KOPT-K1 (cell line): ENCODE results near the gene NRDE2.

Experiments
- H3K27ac ChIP-seq: fragments of 200-600 bp; sonication (generic); 2 replicates; pipeline ENCODE4 v1.5.1; 2016; ENCODE audit warnings: antibody characterized with exemption, mild to moderate bottlenecking, low read depth, low read length; ENCODE audit not compliant: poor library complexity, severe bottlenecking
- H3K36me3 ChIP-seq: fragments of 200-600 bp; sonication (generic); 2 replicates; pipeline ENCODE4 v1.5.1; 2017; ENCODE audit warnings: antibody characterized with exemption, mild to moderate bottlenecking, low read length, moderate library complexity; ENCODE audit not compliant: insufficient read depth
- H3K9me3 ChIP-seq: fragments of 200-600 bp; sonication (generic); 2 replicates; pipeline ENCODE4 v1.5.1; 2017; ENCODE audit warnings: antibody characterized with exemption, low read length, mild to moderate bottlenecking; ENCODE audit not compliant: insufficient read depth, poor library complexity, severe bottlenecking

NRDE2 gene

DNA sequence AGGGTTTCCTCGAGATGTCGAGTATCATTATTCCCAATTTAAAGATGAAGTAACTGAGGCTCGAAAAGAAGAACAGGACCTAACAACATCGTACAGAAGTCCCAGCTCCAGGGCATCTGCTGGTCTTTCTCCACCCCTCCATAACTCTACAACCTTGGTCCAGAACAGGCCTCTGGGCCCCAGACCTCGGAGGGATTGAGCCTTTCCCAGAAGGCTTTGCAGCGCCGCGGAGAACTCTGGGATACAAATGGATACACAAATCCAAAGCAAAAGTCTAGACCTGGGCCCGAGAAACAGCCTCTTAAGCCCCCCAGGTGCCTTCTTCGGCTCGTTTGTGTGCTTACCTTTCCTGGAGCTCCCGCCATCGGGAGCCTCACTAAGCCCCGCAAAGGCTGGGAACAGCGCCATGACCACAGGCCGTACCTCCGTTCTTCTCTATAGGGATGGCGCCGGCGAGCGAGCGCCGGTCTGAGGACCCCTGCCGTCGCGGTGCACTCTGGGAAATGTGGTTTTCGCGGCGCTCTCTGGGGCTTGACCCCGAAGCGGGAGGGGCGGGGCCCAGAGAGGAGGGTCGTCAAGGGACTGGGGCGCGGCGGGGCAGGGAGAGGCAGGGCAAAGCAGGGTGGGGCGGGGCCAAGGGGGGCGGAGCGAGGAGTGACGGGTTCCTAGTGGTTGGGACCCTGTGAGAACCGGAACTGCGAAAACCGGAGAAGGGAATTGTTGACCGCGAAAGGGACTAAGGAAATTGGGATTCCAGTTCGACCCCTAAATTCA lies at the start of gene NRDE2:
NRDE2 (minus strand) TSS at position 445 of the 774 bp plus-strand sequence; CDS start at position 408, 37 bp downstream.
- Histone ChIP-seq H3K9me3 (no peaks in the 10 kb centered on the region), H3K27ac (peak within 1 kb of the TSS; percentile 88), H3K36me3 (no peaks in the 10 kb centered on the region)

- H3K9me3 ChIP-seq, result no peaks in the 10 kb centered on the region
- no peaks in the 10 kb centered on the region for H3K36me3 ChIP-seq
- no peak overlapping the region for H3K27ac ChIP-seq
Measured at GRCh38 chr14:90381011-90381786, 49.5 kb upstream of the NRDE2 start.

DNA sequence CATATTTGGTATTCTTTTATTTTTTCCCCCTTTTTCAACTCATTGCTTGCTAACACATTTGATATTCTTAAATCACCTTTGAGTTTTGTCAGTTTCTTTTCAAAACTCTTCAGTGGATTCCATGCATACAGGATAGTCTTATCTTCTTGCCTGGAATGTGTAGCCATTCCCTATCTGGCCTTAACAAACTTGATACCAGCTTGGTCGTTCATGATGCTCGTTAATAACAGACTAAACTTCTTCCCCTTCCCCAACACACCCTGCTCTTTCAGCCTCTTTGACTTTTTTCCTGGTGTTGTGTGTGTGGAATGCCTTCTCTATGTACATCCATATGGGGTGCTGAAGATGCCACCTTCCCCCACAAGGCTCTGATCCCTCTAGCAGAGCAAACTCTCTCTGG lies 47.4 kb upstream of the NRDE2 start:
- H3K9me3 ChIP-seq, result no peaks in the 10 kb centered on the region
- H3K36me3 ChIP-seq, result no peaks in the 10 kb centered on the region
- H3K27ac ChIP-seq, result no peak overlapping the region

DNA sequence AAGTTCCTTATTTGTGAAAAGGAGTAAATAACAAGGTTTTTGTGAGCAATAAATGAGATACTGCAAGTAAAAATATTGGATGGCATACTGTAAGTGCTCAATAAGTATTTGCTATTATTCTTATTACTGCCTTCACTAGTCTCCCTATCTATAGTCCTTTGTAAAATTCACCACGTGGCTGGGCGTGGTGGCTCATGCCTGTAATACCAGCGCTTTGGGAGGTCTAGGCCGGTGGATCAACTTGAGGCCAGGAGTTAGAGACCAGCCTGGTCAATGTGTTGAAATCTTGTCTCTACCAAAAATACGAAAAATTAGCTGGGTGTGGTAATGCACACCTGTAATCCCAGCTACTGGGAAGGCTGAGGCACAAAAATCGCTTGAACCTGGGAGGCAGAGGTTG lies 46.5 kb upstream of the NRDE2 start:
- Histone ChIP-seq H3K36me3 (no peaks in the 10 kb centered on the region), H3K27ac (no peak overlapping the region), H3K9me3 (no peaks in the 10 kb centered on the region)

GRCh38 chr14:90375934-90376333 lies 44.2 kb upstream of the NRDE2 start:
- Histone ChIP-seq H3K9me3 (no peaks in the 10 kb centered on the region), H3K27ac (no peak overlapping the region), H3K36me3 (no peaks in the 10 kb centered on the region)

- no peak overlapping the region for H3K27ac ChIP-seq
- no peaks in the 10 kb centered on the region for H3K9me3 ChIP-seq
- no peaks in the 10 kb centered on the region for H3K36me3 ChIP-seq
Measured at GRCh38 chr14:90374813-90375212, 43.1 kb upstream of the NRDE2 start.

DNA sequence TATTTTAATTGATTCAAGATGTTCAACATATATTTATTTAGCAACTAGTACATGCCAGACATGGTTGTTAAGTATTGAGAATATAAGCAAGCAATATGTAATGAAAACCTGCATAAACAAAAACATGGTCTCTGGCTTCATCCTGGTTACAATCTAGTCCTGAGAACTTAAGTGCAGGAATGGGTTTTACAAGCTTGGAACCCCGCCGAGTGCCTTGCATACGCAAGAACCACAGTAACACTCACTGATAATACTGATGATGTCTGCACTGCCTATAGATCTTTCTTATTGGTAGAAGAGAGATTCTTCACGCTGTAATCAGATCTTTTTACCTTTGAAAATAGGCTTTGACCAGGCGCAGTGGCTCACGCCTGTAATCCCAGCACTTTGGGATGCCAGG lies 42.1 kb upstream of the NRDE2 start:
- H3K9me3 ChIP-seq, result no peaks in the 10 kb centered on the region
- no peak overlapping the region for H3K27ac ChIP-seq
- H3K36me3 ChIP-seq, result no peaks in the 10 kb centered on the region

DNA sequence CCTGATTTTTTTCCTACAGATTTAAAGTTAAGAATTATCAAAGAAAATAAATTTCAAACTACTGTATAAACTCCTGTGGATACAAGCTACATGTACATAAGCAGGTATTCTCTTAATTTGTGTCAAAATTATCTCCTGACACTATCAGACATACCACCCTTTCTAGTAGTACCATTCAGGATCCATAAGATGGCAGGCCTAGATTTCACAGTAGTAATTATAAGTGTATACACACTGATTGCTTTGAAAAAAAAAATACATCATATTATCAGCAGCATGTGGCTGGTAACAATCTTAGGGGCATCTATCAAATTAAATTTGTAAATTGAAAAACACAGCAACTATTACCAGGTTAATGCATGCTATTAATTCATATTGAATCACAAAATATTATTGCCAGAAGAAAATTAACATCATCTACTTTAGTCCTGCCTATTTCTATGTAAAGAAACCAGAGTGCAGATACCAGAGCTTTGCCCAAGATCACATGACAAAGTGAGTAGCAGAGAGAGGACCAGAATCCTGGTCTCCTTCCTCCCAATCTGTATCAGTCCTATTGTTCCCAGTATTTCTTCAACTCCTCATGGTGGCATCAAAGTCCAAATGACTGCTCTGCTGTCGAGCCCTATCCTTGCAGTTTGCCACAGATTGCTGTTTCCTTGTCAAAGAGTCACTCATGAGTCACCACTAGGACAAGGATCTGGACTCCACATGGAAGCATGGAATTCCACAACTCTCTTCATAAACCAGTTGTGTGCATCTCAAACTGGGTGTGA lies 37.4 kb upstream of the NRDE2 start:
- no peaks in the 10 kb centered on the region for H3K9me3 ChIP-seq
- no peaks in the 10 kb centered on the region for H3K36me3 ChIP-seq
- H3K27ac ChIP-seq, result no peak overlapping the region

GRCh38 chr14:90362558-90362896 lies 30.8 kb upstream of the NRDE2 start:
- H3K9me3 ChIP-seq, result no peaks in the 10 kb centered on the region
- H3K27ac ChIP-seq, result no peak overlapping the region
- H3K36me3 ChIP-seq, result no peaks in the 10 kb centered on the region

- Histone ChIP-seq H3K9me3 (no peaks in the 10 kb centered on the region), H3K36me3 (no peaks in the 10 kb centered on the region), H3K27ac (no peak overlapping the region)
Measured at GRCh38 chr14:90361865-90362557, 30.3 kb upstream of the NRDE2 start.

DNA sequence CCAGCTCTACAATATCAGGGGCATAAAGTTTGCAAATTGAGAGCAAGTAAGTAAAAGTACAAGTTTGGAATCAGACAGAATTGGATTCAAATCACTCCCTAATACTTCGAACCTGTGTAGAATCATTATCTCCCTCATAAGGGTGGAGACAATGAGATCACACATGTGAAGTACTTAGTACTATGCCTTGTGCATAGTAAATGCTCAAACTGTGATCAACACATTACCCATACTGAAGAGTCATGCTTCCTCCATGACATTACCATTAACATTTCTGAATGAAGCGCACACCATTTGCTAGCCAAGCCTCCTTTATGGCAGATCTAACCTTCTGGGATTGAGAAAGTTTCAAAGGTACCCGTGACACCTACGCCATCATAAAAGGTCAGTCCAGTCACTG lies 26.6 kb upstream of the NRDE2 start:
- Histone ChIP-seq H3K27ac (no peak overlapping the region), H3K9me3 (no peaks in the 10 kb centered on the region)

GRCh38 chr14:90356925-90357324 lies 25.2 kb upstream of the NRDE2 start:
- Histone ChIP-seq H3K27ac (no peak overlapping the region), H3K9me3 (no peaks in the 10 kb centered on the region), H3K36me3 (no peaks in the 10 kb centered on the region)

More for the DNA sequence above, 26.6 kb upstream of the NRDE2 start:
- H3K36me3 ChIP-seq, result no peaks in the 10 kb centered on the region

DNA sequence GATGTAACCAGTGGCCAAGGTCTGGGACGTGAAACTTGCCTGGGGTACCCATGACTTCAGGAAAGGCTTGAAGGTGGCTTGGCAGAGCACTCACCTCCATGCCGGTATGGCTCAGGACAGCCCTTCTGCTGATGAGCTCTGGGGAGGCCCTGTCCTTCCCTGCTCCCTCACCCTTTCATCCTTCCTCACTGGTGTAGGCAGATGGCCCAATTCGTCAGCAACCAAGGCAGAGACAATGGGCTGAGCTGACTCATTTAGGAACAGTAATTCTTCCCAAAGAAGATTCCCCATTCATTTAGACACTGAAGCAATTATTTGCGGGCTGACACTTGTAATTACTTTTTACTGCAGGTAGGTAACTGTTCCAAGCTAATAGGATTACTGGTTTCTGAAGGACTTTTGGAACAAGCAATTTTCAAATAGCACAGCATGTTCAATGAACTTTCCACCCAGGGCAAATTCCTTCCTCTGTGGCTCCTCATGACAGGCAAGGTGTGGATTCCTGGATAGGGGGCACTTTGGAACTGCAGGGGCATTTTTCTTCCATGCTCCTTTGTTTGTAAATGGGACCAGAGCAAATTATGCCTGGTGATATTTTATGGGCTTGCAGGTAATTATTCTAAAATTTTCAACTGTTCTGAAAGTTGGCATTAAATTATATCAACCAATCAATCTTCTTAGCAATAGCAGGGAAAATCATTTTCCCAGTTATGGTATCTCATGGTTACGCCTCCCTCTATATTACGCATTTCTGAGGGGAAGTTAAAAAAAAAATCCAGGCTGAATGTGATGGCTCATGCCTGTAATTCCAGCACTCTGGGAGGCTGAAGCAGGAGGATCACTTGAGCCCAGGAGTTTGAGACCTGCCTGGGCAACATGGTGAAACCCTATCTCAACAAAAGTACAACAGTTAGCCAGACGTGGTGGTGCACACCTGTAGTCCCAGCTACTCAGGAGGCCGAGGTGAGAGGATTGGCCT lies 24.1 kb upstream of the NRDE2 start:
- no peak overlapping the region for H3K27ac ChIP-seq
- H3K9me3 ChIP-seq, result no peaks in the 10 kb centered on the region
- no peaks in the 10 kb centered on the region for H3K36me3 ChIP-seq
